Stimulated activated naive CD4-positive, alpha-beta T cell treated with Interleukin-2 at 50 U/mL for 16 hours (primary cell): ENCODE results near the gene KIAA0825.
"Not testable (repeated sequence)": the region's sequence is repeated elsewhere in the genome, so short reads cannot be mapped to it uniquely, and the experiment has no call there.

Experiments used
- DNase-seq: peaks from one replicate; lab custom pipeline; 2025; lab: John Stamatoyannopoulos, UW

The KIAA0825 gene

DNA sequence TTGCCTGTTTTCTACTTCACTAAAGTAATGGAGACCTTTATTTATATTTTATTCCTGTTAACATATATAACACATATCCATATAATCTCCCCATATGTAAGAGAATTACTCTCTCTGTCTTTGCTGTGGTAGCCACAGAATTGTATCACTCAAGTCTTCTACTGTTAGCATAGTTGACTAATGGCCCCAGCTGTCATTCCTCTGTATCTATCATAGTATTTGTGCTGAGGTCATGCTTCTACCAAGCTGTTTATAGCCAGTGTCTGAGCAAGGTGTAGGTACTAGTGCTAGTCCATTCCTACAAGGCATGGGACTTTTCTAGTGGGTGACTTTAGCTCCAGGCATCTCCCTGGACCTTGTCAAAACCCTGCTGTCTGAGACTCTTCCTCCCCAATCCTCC, 244.1 kb downstream of the KIAA0825 start:
- DNase-seq = no peak

DNA sequence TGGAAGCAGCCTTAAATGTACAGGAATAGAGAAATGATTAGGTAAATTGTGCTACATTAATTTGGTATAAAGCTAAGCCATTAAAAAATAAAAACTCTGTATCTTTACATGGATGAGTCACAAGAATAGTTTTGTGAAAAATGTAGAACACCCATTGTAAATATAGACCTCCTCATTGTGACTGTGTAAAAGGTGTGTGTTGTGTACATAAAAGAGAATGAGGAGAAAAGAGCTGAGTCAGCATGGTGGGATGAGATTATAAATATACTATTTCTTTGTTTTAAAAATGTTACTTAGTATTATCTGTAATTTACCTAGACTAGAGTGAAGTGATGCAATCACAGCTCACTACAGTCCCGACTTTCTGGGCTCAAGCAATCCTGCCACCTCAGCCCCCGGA, 250.5 kb downstream of the KIAA0825 start:
- DNase-seq = no peak

DNA sequence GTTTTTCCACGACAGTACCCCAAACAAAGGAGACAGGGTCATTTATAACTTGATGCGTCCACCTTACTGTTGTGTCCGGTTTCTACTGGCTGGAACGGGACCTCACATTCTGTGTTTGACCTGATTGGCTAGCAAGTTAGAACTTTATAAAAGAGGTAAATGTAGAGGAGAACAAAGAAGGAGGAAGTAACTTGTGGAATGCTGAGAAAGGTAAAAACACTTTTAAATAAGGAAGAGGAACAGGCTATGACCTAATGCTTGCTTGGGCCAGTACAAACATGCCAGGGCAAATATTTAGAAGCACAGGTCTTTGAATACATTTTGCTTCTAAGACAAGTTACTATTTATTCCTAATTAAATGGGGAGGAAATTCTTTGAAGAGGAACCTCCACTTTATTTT, 251.6 kb downstream of the KIAA0825 start:
- no peak for DNase-seq

DNA sequence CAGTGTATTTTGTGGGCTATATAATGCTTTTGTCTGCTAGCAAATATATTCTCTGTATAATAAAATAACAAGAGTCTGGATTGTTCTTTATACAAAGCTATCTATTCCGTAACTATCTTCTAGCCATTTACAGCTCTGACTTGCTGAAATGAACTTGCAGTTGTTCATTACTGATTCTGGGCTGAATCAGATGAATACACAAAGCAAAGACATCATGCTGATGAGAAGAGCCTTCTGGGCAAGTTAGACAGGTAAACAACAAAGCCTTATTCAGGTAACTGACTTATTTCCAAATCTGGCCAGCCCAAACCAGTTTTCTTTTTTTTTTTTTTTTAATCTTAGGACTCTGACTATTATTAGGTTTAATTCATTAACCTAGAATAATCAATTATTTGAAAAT, 255.5 kb downstream of the KIAA0825 start:
- no peak for DNase-seq

DNA sequence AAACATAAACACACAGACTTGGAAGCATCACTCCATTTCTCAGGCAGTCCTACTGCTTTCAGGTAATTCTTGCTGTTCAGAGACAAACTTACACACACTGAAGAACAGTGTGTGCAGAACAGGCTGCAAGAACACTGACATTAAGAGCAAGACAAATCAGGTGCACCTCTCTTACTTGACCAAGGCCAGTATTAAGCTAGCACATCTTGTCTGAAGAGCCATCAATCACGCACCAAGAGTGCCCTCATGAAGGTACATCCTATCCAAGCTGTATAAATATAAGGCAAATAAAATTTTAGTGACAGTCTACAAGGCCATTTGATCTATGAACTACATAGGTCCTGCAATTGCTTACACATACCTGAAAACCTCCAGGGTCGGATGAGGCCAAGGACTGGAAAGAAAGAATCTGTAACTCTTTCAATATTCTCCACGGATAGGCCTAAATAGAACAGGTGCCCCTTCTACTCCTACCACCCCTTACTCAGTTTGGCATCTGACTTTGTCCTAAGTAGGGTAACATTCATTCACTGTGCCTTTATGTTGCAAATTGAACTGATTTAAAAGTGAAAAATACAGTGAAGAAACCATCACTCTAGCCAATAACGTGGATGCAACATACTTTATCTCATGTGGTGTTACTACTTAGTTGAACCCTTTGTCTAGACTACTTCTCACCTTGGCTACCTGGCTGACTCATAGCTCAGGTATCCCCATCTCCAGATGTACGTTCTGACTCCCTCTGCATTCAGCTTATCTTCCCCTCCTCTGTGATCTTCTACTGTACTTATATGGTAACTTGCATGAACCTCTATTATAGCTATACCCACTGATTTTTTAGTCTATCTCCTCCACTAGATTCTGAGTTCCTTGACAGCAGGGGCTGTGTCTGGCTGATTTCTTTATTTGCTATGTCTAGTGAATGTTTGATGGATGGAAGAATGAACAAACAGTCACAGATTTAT, 256.3 kb downstream of the KIAA0825 start:
- DNase-seq = no peak

DNA sequence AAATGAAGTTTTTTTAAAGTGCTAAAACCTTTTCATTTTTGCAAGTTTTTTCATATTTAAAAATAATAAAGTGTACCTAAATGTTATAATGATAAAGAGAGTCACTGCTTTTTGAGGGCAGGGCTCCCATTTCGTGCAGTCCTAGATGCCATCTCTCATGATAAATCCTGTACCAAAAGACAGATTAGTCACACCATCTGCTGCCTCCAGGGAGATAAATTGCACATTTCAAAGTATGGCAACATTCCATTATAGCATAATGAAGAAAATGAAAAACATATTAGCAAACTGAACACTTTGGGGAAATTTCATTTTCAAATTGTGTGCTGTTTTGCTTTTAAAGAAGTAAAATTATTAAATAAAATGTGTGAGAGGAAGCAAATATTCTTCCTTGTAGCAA, 257.2 kb downstream of the KIAA0825 start:
- no peak for DNase-seq

DNA sequence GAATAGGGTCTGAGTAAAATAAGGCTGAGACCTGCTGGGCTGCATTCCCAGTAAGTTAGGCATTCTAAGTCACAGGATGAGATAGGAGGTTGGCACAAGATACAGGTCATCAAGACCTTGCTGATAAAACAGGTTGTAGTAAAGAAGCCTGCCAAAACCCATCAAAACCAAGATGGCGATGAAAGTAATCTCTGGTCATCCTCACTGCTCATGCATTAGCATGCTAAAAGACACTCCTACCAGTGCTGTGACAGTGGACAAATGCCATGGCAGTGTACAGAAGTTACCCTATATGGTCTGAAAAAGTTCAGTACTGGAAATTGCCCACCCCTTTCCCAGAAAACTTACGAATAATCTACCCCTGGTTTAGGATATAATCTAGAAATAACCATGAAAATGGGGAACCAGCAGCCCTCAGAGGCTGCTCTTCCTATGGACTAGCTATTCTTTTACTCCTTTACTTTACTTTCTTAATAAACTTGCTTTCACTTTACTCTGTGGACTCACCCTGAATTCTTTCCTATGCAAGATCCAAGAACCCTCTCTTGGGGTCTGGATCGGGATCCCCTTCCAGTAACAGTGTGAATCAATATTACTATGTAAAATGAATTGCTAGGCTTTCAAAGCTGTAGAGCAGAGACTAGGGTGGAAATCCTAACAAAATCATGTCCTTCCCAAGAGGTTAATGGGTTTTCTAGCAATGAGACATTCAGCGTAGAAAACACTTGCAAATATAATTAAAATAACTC, 257.8 kb downstream of the KIAA0825 start:
- no peak for DNase-seq

DNA sequence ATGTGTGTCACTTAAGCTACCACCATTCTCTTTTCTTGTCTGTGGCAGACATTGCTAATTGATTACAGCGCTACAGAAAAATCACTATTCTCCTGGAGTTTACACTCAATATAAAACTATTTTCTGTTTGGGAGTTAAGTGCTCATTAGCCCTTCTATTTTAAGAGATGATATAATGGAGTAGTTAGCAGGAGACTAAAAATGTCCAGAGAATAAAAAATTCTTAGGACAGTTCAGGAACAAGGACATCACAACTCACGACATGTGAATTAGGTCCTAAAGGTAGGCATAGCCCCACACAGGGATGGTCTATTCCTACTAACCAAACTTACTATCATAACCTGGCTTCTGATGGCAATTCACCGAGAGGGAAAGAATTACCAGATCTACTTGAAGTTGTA, 258.5 kb downstream of the KIAA0825 start:
- DNase-seq = no peak

DNA sequence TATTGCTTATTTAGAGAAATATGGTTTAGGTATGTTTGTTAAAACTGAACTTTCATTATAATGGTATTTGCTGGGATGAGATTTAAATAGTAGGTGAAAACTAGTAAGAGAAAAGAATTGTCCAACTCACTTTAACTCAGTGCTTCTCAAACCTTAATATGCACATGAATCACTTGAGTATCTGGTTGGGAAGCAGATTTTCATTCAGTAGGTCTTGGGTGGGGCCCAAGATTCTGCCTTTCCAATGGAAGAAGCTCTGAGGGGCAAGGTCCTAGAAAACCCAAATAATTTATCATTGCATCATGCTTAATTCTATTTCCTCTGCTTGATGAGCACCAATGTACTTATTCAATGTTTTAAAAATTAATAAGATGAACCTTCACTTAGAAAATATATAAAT, 262.6 kb downstream of the KIAA0825 start:
- DNase-seq = no peak

DNA sequence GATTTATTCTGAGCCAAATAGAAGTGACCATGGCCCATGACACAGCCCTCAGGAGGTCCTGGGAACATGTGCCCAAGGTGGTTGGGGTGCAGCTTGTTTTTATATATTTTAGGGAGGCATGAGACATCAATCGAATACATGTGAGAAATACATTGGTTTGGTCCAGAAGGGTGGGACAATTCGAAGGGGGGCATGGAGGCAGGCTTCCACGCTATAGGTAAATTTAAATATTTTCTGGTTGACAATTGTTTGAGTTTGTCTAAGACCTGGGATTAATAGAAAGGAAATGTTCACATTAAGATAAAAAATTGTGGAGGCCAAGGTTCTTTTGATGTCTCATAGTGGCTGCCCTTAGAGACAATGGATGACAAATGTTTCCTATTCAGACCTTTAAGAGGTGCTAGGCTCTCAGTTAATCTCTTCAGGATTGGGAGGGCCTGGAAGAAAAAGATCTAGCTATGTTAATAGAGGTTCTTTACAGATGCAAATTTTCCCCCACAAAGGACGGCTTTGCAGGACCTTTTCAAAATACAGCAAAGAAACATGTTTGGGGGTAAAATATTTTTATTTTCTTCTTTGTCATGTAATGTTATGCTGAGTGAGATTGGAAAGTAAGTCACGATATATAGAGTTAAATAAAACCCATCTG, 263.4 kb downstream of the KIAA0825 start:
- DNase-seq = not testable (repeated sequence)

DNA sequence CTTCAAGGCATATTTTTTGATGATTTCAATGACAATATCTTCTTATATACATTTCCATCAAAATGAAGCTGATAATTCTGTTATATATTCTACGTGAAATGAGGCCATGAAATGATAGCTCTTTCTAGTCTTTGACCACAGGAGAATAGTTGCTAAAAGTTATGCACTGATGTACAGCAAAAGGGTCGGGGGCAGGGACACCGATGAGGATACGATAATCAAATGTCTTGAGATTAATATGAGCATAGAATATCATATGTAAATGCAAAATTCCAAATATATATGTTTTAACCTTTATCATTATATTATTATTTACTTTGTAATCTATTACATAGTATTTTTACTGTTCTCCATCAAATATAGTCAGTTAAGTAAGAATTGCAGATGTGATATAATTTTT, 264.8 kb downstream of the KIAA0825 start:
- no peak for DNase-seq

DNA sequence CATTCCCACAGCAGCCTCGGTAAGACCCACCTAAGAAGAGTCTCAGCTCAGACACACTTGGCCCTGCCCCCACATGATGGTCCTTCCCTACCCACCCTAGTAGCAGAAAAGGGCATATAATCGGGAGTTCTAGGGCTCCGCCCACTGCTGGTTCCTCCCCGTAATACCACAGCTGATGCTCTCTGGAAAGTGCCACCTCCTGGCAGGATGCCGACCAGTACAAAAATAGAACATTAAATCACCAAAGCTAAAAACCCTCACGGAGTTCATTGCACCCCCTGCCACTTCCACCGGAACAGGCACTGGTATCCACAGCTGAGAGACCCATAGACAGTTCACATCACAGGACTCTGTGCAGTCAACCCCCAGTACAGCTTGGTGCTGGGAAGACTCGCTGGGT, 271.3 kb downstream of the KIAA0825 start:
- DNase-seq = no peak

DNA sequence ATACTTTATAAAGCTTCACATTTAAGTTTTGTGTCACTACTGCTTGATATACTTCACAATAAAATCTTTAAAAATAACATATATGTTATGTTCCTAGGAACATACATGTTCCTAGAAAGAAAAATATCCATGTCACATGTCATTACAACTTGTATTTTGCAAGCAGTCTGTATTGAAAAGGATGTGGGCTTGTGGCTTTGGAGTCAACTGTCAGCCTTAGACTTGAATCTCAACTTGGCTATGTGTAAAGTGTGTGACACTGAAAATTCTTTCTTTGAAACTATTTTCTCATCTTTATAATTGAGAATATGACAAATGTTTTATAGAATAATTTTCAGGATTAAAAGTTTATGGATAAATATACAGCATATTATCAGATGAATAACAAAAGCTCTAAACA, 273.1 kb downstream of the KIAA0825 start:
- DNase-seq = no peak

DNA sequence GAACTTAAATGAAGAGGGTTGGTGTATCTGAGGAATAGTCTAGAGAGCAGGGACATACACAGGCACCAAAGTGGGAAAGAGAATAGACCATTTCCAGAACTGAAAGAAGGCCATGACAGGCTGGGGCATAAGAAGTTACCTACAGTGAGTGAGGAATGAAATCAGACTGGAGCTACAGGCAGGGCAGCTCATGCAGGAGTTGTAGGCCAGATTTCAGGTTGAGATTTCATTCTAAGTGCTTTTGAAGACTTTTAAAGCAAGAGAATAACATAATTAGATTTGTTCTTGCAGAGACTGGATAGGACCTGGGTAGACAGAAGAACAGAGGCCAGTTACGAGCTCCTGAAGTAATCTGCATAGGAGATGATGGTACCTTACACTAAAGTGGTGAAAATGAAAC, 280.8 kb downstream of the KIAA0825 start:
- DNase-seq = no peak

DNA sequence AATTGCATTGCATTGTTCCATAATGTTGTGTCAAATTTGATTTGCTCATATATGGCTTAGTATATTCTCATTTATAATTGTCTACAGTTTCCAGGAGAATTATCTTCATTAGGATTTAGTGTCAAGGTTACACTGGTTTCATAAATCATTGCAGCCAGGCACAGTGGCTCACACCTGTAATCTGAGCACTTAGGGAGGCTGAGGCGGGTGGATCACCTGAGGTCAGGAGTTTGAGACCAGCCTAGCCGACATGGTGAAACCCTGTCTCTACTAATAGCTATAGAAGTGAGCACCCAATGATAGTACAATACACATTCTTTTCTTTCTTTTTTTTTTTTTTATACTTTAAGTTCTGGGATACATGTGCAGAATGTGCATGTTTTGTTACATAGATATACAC, 282.5 kb downstream of the KIAA0825 start:
- DNase-seq = no peak

DNA sequence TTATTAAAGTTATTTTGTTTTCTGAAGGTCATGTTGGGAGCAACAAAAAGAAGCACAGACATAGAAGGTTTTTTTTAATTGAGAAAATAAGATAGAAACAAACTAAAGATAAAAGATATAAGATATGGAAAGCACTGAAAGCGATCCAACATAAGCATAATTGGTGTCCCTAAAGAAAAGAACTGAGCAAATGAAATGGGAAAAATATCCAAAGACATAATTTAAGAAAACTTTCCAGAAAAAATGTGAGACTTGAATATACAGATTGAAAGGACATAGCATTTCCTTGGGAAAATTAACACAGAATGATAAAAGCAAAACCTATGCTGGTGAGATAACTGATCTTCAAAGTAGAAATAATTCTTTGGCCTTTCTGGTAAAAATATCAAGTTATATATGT, 289.3 kb downstream of the KIAA0825 start:
- DNase-seq = no peak

DNA sequence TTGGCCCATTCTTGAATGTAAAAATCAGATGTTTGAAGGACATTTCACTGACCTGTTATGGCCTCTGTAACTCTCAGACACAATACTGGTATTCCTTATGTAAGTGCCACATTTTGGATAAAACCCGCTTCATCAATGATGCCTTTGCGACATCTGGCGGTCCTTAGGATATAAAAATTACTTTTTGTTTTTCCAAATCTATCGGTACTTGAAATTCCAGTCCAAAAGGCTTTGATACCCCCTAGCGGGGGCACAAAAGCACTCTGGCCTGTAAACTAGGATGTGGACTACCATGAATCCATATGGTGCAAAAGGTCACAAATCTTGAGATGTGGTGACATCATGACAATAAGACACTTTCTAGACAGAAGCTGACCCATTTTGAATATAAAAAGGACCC, 291.8 kb downstream of the KIAA0825 start:
- no peak for DNase-seq

DNA sequence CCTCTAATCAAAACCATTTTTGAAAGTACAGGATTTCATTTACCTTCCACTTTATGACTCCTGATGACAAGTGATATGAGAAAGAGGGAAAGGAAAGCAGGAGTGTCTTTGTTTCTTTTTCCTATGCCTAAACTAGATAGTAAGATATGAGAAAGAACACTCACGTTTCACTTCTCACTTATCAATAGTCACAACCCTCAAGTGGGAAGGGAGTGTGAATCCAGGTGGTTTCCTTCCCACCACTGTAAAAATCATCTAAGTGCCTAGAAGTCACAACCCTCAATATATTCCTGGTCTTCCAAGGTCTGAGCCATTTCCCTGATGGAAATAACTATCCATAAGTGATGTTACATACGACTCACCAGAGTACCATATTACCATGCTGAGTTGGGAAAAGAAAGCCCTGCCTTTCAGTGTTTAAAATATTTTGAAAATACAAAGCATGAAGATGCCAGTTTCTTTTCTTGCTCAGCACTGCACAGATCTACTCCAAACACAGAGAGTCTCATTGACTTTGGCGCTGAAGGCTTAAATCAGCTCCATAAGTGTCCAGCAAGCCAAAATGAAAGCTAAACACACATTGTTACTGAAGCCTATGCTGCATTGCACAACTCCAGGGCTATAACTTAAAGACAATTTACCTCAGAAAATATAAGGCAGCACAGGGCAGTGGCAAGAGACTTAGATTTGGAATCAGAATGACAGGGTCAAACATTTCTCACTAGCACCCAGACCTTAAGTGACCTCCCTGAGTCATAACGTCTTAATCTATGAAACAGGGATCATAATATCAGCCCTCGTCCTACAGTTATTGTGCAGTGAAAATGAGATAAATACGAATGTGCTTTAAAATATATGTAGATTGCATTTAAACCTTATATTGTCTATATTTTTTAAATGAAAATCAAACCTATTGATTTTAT, 301.2 kb downstream of the KIAA0825 start:
- no peak for DNase-seq

DNA sequence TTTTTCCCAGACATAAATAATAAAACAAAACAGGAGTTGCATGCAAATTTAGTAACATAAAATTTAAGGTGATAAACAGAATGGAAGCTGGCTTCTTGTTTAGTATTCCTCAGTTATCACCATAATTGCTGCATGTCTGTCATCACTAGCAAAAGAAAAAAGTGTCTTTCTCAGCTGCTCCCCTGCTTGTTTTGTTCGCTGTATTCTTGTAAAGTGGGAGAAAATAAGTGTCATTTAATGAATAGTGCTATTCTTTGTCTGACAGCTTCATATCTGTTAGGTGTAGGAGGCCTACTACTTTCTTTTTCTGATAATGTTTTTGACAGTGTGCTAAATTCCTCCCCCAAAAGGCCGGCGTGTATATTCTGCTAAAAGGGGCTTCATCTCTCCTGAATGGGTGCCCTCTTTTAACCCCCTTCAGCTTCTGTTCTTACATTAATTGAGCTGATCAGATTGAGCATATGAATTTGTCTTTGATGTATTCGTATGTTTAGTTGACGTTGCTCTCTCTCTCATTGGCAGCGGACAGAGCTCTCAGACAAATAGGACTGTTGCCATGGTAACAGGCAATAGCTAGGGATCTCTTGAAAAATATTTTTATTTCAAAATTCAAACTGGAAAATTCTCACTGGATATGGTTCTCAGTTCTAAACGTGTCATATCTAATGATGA, 303.8 kb downstream of the KIAA0825 start:
- DNase-seq = no peak

DNA sequence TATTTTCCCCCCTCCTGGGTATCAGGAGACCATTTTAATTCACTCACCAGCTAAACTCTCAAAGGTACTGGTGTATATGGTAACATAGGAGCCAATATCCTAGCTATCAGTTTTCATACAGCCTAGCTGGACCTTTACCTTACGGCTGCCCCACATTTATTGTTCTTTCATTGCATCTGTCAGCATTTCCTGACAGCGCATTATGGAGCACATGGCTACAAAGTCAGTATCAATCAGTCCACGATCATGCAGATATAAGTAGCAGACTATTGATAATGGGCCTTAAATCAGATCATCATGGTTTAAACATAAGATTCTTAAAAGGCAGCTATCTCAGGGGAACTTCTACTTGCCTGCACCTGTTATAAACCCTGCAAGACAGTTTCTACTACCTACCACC, 304.7 kb downstream of the KIAA0825 start:
- DNase-seq = no peak

DNA sequence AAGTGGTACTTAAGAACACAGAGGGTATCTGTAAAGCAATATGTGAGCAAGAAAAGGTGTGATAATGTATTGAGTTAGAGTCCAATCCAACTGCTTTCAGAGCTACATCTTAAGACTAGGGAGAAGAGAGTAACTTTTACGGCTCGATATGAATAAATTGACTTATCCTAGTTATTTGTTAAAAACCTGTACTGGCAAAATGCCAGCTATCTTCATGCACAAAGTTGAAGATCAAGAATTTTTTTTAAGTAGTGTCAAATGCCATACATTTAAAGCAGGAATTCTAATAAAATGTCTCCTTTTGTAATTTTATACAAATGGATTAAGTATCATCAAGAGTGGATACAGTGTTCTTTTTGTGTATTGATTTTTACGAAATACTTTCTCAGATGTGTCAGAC, 305.2 kb downstream of the KIAA0825 start:
- DNase-seq = no peak
